ENCODE measurements around the gene RNF126. TPM values are rescaled to one million over a fixed set of nuclear protein-coding genes. Genes with fewer than 3 reads are reported as not detected.

RNF126 gene
- total RNA-seq, 2 experiments from 2014 or later, result 71.3 to 78.4 TPM

DNA sequence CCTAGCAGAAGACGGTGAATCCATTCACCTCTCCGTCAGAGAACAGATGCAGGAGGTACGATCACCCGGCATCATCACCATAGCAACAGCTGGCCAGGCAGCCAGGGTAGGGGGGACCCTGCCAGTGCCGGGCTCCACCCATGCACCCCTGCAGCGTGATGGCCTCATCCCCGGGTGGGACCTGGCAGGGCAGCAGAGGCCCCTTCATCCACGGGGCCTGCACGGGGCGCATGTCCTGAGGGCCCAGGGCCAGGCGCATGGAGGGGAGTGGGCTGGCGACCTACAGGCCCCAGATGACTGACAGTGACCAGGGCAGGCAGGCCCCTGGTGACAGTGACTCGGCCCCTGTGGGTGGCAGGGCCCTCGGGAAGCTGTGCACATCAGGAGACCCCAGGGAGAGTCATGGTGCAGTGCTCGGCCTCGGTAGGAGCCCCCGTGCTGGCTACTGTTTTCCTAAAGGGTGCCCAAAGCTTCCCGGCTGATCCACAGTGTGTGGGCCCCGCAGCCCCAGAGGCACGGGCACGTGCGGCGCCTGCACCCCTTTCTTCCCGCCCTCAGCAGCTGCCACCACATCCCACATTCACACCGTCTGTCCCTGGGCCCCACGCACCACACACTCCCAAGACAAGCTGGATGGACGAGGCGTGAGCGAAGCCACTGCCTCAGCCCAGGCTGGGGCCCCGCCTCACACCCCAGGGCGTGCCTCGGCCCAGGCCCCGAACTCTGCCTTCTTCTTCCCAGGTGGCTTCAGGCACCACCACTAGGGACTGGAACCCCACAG, 4.8 kb downstream of the RNF126 start:
- Mint-ChIP-seq H3K4me3 (no peak overlapping the region), H3K4me1 (ENCODE audit: low read depth) (peaks cover 36% of the 10 kb centered on the region), H3K27ac (no peak overlapping the region), H3K9me3 (ENCODE audit: insufficient read depth) (no peaks in the 10 kb centered on the region), H3K36me3 (ENCODE audit: low read depth) (peaks cover 41% of the 10 kb centered on the region), H3K27me3 (ENCODE audit: low read depth) (no peaks in the 10 kb centered on the region)
- ChIA-PET CTCF (no interaction called here), POLR2A (no interaction called here)
- DNase-seq (no peak), ATAC-seq (no peak)

DNA sequence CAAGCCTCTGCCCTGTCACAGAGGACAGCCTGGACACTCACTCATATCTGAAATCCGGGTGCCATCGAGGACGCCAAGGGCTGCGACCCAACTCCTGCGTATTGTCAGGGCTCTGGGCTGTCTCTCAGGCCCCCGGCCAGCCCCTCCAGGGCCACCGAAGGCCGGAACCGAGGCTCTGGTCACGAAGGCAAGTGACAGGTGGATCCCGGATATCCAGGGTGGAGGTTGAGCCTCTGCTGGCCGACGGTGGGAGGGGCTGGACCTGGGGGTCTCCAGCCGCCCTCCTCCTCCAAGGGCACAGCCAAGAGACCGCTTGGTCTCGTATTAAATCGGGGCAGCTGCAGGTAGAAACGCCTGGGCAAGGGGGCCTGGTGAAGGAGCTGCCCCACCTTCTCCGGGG, 5.4 kb downstream of the RNF126 start:
- Mint-ChIP-seq H3K27ac (no peak overlapping the region), H3K36me3 (ENCODE audit: low read depth) (peaks cover 43% of the 10 kb centered on the region), H3K27me3 (ENCODE audit: low read depth) (no peaks in the 10 kb centered on the region), H3K9me3 (ENCODE audit: insufficient read depth) (no peaks in the 10 kb centered on the region), H3K4me3 (no peak overlapping the region), H3K4me1 (ENCODE audit: low read depth) (peaks cover 35% of the 10 kb centered on the region)
- ChIA-PET POLR2A (no interaction called here), CTCF (no interaction called here)
- no peak for ATAC-seq
- no peak for DNase-seq

DNA sequence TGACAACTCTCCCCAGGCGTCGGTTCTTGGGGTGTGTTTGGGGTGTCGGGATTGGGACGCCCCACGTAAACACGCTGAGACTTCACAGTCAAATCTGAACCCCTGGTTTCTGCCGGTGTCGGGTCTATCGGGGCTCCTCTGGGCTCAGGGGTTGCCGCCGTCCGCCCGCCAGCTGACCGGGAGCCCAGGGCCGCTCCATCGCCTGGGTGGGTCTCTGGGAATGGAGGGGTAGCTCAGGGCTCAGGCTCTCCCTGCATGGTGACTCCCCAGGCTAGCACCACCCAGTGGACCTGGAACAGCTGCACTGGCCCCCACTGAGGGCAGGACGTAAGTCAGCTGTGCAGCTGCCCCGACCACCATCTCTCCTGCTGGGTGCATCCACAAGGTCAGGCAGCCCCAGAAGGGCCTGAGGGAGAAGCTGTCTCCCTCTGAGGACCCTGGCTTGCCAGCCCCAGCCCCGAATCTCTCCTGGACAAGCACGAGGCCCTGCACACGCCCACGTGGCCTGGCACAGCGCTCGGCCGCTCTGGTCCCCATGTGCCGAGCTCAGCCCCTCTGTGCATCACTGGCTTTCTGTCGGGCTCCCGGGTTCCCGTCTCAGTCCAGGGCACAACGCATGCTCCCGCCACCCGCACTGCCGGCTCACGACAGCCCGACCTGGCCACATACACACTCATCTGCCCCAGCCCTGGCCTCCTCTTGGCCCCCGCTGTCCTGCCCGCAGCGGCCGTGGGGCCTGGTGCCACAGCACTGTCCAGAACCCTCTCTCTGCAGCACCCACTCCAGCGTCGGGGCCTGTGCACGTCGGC, 6.1 kb downstream of the RNF126 start:
- no peaks in the 10 kb centered on the region for H3K9me3 Mint-ChIP-seq (ENCODE audit: insufficient read depth)
- ATAC-seq (no peak), DNase-seq (no peak)
- no peaks in the 10 kb centered on the region for H3K27me3 Mint-ChIP-seq (ENCODE audit: low read depth)
- no peak overlapping the region for H3K27ac Mint-ChIP-seq
- H3K36me3 Mint-ChIP-seq (ENCODE audit: low read depth), result peaks cover 44% of the 10 kb centered on the region
- ChIA-PET POLR2A (no interaction called here), CTCF (no interaction called here)
- H3K4me3 Mint-ChIP-seq, result no peak overlapping the region
- peaks cover 35% of the 10 kb centered on the region for H3K4me1 Mint-ChIP-seq (ENCODE audit: low read depth)

DNA sequence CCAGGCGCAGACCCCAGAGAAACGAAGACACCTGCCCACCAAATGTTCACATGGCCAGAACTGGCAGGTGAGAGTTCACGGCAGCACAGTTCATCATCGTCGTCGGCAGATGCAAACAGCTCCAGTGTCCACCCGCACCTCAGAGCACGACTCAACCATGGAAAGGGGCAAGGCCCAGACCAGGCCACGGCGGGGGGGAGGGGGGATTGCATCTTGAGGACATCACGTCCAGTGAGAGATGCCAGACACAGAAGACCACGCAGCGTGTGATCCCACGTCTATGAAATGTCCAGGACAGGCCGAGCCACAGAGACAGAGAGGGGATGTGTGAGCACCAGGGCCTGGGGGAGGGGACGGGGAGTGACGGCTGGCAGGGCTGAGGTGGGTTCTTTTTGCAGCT, 7.3 kb downstream of the RNF126 start:
- Mint-ChIP-seq H3K27me3 (ENCODE audit: low read depth) (no peaks in the 10 kb centered on the region), H3K9me3 (ENCODE audit: insufficient read depth) (no peaks in the 10 kb centered on the region), H3K4me3 (no peak overlapping the region), H3K27ac (no peak overlapping the region), H3K4me1 (ENCODE audit: low read depth) (peaks cover 28% of the 10 kb centered on the region), H3K36me3 (ENCODE audit: low read depth) (peaks cover 36% of the 10 kb centered on the region)
- POLR2A ChIA-PET, result no interaction called here
- DNase-seq (no peak), ATAC-seq (no peak)
- CTCF ChIA-PET, result no interaction called here

DNA sequence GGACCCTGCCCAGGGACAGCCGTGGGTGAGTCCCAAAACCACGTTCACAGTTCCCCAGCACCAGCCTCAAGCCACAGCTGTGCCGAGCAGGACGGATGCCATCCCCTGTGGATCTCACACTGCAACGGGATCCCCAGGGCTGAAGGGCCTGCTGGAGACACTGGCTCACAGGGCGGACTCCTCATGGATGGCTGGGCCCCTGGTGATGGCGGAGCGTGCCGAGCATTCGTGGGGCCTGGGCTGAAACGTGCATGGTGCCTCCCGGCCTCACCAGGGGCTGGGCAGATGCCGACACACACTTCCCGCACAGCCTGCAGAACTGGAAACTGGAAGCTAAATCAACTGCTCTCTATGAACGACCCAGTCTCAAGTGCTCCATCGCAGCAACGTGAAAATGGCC, 9.6 kb downstream of the RNF126 start:
- POLR2A ChIA-PET, result interaction anchor here (0.6 kb wide), 1 partner anchor 21 kb away, joined by 4 read pairs; no protein-coding TSS in a partner anchor
- Mint-ChIP-seq H3K27ac (no peak overlapping the region), H3K27me3 (ENCODE audit: low read depth) (no peaks in the 10 kb centered on the region), H3K9me3 (ENCODE audit: insufficient read depth) (no peaks in the 10 kb centered on the region), H3K36me3 (ENCODE audit: low read depth) (peaks cover 40% of the 10 kb centered on the region), H3K4me3 (no peak overlapping the region), H3K4me1 (ENCODE audit: low read depth) (peaks cover 12% of the 10 kb centered on the region)
- ATAC-seq (no peak), DNase-seq (no peak)
- CTCF ChIA-PET, result no interaction called here

DNA sequence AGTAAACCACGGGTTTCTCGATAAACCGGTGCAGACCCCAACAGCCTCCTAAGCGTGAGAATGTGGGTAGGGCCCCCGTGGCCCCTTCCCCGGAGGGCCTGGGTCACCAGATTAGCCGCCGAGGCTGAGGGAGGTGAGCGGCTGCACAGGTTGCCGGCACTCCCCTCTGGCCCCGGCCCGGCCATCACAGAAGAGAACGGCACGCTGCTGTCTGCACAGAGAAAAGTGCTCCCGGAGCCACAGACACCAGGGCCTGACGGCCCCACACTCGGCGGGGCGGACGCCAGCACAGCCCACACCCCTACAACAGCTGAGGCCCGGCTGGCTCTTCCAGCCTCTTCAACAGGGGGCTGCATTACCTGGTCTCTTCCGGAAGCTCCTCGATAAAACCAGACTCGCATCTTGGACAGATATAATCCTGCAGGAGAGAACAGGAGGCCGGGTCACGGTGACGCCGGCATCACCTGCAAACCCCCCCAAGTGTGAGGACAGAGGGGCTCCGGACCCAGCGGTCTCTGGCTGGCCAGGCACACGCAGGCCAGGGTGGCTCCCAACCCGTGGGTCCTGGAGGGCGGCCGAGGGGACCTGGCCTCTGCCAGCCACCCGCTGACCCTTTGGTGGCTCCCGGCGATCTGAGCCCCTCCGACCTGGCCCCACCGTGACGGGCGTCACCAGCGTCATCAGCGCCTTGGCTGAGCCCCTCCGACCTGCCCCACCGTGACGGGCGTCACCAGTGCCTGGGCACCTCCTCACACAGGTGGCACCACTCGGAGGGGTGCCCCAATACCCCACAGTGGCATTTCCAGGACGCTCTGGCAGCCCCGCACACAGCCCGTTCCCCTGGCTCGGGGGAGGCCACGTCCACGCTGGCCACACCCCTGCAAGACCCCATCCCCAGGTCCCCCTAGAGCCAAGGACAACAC, 10.3 kb downstream of the RNF126 start:
- ChIA-PET POLR2A (interaction anchor here (0.6 kb wide), 1 partner anchor 10 kb away, joined by 3 read pairs; no protein-coding TSS in a partner anchor), CTCF (no interaction called here)
- peaks cover 40% of the 10 kb centered on the region for H3K36me3 Mint-ChIP-seq (ENCODE audit: low read depth)
- H3K27me3 Mint-ChIP-seq (ENCODE audit: low read depth), result no peaks in the 10 kb centered on the region
- DNase-seq (no peak), ATAC-seq (no peak)
- H3K4me3 Mint-ChIP-seq, result no peak overlapping the region
- H3K4me1 Mint-ChIP-seq (ENCODE audit: low read depth), result peaks cover 12% of the 10 kb centered on the region
- no peak overlapping the region for H3K27ac Mint-ChIP-seq
- H3K9me3 Mint-ChIP-seq (ENCODE audit: insufficient read depth), result no peaks in the 10 kb centered on the region

DNA sequence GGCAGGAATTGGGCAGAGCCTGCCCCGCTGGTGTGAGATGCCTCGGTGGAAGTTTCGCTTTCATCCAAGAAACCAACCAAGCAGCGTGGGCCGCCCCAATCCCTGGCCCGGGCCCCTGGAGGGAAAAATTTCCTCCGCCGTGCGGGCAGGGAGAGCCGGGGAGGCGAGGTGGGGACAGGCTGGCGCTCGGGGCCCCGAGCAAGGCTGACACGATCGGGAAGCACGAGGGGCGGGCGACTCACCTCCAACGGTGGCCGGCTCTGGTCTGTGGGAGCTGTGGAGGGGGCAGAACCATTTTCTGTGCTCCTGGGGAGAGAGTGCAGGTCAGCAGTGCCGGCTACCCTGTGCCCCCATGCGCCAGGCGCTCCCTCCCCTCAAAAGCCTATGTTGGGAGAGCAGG, 11.0 kb downstream of the RNF126 start:
- H3K36me3 Mint-ChIP-seq (ENCODE audit: low read depth), result peaks cover 32% of the 10 kb centered on the region
- H3K27me3 Mint-ChIP-seq (ENCODE audit: low read depth), result no peaks in the 10 kb centered on the region
- DNase-seq (no peak), ATAC-seq (no peak)
- H3K27ac Mint-ChIP-seq, result no peak overlapping the region
- peaks cover 8% of the 10 kb centered on the region for H3K4me1 Mint-ChIP-seq (ENCODE audit: low read depth)
- no peak overlapping the region for H3K4me3 Mint-ChIP-seq
- POLR2A ChIA-PET, result interaction anchor here (0.6 kb wide), 1 partner anchor 9 kb away, joined by 3 read pairs; no protein-coding TSS in a partner anchor
- no peaks in the 10 kb centered on the region for H3K9me3 Mint-ChIP-seq (ENCODE audit: insufficient read depth)
- CTCF ChIA-PET, result no interaction called here

DNA sequence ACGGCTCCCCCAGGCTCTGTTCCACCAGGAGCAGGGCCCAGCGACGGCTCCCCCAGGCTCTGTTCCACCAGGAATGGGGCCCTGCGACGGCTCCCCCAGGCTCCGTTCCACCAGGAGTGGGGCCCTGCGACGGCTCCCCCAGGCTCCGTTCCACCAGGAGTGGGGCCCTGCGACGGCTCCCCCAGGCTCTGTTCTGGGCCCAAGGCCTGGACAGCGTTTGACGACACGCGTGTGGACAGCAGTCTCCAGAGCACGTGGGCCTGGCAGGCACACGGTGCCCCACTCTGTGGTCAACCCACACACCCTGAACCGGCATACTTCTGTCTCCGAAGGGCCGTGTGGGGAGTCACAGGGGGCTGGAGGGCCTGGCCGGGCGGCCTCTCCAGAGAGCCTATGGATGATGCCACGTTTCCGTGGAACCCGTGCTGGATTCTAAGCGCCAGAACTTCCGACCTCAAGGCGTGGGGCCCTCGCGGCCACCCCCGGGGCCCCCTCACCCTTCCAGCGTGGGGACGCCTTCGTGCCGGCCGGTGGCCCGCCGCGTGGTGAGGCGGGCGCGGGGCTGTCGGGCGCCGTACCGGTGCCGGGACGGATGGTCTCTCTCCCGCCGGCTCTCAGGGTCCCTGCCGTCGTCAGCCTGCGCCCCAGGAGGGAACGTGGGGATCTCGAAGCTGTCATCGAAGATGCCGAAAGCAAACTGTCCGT, 11.7 kb downstream of the RNF126 start:
- ATAC-seq (no peak), DNase-seq (no peak)
- no peak overlapping the region for H3K27ac Mint-ChIP-seq
- H3K9me3 Mint-ChIP-seq (ENCODE audit: insufficient read depth), result no peaks in the 10 kb centered on the region
- peaks cover 32% of the 10 kb centered on the region for H3K36me3 Mint-ChIP-seq (ENCODE audit: low read depth)
- no peak overlapping the region for H3K4me3 Mint-ChIP-seq
- no peaks in the 10 kb centered on the region for H3K27me3 Mint-ChIP-seq (ENCODE audit: low read depth)
- H3K4me1 Mint-ChIP-seq (ENCODE audit: low read depth), result peaks cover 7% of the 10 kb centered on the region
- CTCF ChIA-PET, result no interaction called here
- POLR2A ChIA-PET, result no interaction called here

DNA sequence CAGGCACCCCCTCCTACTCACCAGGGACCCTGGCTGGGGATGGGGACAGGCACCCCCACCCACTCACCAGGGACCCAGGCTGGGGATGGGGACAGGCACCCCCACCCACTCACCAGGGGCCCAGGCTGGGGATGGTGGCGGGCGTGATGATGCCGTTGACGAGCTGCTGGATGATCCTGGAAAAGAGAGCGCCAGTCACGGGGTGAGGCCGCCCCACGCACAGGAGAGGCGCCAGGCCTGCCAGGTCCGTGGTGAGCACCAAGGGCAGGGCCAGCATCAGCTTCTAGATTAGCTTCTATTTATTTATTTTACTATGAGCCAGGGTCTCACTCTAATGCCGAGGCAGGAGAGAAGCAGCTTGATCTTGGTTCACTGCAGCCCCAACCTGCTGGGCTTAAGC, 12.9 kb downstream of the RNF126 start:
- ChIA-PET CTCF (no interaction called here), POLR2A (no interaction called here)
- Mint-ChIP-seq H3K9me3 (ENCODE audit: insufficient read depth) (no peaks in the 10 kb centered on the region), H3K36me3 (ENCODE audit: low read depth) (peaks cover 26% of the 10 kb centered on the region), H3K27me3 (ENCODE audit: low read depth) (no peaks in the 10 kb centered on the region), H3K4me3 (no peak overlapping the region), H3K27ac (no peak overlapping the region), H3K4me1 (ENCODE audit: low read depth) (peaks cover under 1% of the 10 kb centered on the region)
- DNase-seq, result no peak
- no peak for ATAC-seq

DNA sequence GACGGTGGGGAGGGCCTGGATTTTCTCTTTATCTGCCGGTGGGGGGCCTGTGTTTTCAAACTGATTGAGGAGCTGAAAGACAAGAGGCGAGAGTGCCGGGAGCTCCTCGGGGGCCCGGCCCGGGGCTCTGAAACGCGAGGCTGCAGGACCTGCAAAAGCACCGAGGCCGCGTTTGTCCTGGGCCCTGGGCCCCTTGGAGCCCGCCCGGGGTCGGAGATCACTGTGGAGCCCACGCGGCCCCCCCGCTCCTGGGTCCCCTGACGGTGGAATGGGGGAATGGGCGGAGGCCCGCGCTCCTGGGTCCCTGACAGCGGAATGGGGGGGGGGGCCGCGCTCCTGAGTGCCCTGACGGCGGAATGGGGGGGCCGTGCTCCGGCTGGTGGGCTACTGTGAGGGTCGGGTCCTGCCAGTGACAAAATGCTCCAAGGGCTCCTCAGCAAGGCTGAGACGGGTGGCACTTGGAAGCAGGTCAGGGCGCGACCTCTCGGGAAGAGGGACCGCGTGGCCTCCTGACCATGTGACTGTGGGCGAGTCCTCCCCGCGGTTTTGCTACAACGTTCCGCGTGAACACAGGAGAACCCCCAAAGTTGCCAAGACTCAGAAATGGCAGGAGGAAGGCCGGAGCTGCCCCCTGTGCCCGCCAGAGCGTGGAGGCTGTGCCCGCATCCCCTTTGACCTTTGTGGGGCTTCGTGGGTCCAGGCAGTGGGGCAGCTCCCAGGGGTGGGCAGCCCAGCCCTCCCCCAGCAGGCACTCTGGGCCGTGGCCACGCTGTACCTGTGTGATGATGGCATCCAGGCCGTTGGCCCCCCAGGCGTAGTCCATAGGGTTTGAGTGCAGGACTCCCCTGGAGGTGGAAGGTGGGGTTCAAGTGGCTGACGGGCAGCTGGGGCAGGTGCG, 13.9 kb downstream of the RNF126 start:
- no peak for ATAC-seq
- ChIA-PET POLR2A (no interaction called here), CTCF (no interaction called here)
- H3K4me1 Mint-ChIP-seq (ENCODE audit: low read depth), result no peaks in the 10 kb centered on the region
- H3K9me3 Mint-ChIP-seq (ENCODE audit: insufficient read depth), result no peaks in the 10 kb centered on the region
- H3K27ac Mint-ChIP-seq, result no peak overlapping the region
- H3K36me3 Mint-ChIP-seq (ENCODE audit: low read depth), result peaks cover 28% of the 10 kb centered on the region
- no peaks in the 10 kb centered on the region for H3K27me3 Mint-ChIP-seq (ENCODE audit: low read depth)
- no peak overlapping the region for H3K4me3 Mint-ChIP-seq
- no peak for DNase-seq

DNA sequence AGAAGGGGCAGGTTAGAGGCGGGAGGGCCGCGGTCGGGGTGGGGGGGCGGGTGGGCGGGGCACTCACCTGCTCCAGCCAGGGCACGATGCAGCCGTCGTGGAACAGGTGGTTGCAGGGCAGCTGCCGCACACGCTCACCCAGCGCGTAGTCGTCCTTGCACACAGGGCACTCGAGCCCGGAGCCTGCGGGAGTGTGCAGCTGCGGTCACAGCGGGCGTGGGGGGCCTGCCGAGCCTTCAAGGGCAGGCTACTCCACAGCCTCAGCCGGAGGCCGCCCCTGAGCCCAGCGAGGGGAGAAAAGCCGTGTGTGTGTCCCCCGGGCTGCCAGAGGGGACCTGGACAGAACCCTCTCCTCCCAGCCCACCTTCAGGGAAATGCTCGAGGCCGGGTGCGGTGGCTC, 14.7 kb downstream of the RNF126 start:
- Mint-ChIP-seq H3K27ac (no peak overlapping the region), H3K36me3 (ENCODE audit: low read depth) (peaks cover 23% of the 10 kb centered on the region), H3K4me1 (ENCODE audit: low read depth) (no peaks in the 10 kb centered on the region), H3K9me3 (ENCODE audit: insufficient read depth) (no peaks in the 10 kb centered on the region), H3K27me3 (ENCODE audit: low read depth) (no peaks in the 10 kb centered on the region), H3K4me3 (no peak overlapping the region)
- DNase-seq, result no peak
- ChIA-PET POLR2A (no interaction called here), CTCF (no interaction called here)
- no peak for ATAC-seq

All from activated CD8-positive, alpha-beta T cell treated with anti-CD3 and anti-CD28 coated beads, Interleukin-2, amount 10 ng/mL, durations not matched to agents 7 days and 5 days (primary cell).